H1 (cell line): ENCODE results near the gene ANK3.

Experiments
- EGR1 ChIP-seq: IDR thresholded peaks from 2 replicates; pipeline ENCODE4 v1.6.1; 2011; ENCODE audit warnings: low read depth, low read length, borderline replicate concordance
- EP300 ChIP-seq, 2 experiments: IDR thresholded peaks; 1 replicate in 1 of 2; 2 replicates in 1 of 2; pipeline ENCODE4 v1.6.1; 2011 to 2012; ENCODE audit warnings: low read depth in 2 of 2, low read length in 2 of 2, mild to moderate bottlenecking in 2 of 2, borderline replicate concordance in 1 of 2, inconsistent platforms in 1 of 2, moderate library complexity in 1 of 2
- EZH2 ChIP-seq: fragments of 200-600 bp; sonication (generic); IDR thresholded peaks from 2 replicates; pipeline ENCODE4 v1.7.1; 2012; ENCODE audit warnings: low read depth, mild to moderate bottlenecking, moderate library complexity, low read length, inconsistent platforms; ENCODE audit not compliant: severe bottlenecking
- JUND ChIP-seq: IDR thresholded peaks from 2 replicates; pipeline ENCODE4 v1.6.1; 2011; ENCODE audit warnings: mild to moderate bottlenecking, improper control_type of control experiment, low read length
- POLR2A ChIP-seq, 2 experiments: IDR thresholded peaks; 1 replicate in 1 of 2; 2 replicates in 1 of 2; pipeline ENCODE4 v1.6.1; 2011; ENCODE audit warnings: low read depth in 2 of 2, low read length in 2 of 2, mild to moderate bottlenecking in 2 of 2; ENCODE audit errors: control extremely low read depth in 1 of 2
- POLR2AphosphoS5 ChIP-seq: IDR thresholded peaks from 2 replicates; pipeline ENCODE4 v1.6.1; 2011; ENCODE audit warnings: low read depth, low read length
- RFX5 ChIP-seq: IDR thresholded peaks from 2 replicates; pipeline ENCODE4 v1.6.1; 2011; ENCODE audit warnings: low read depth, low read length, improper control_type of control experiment, borderline replicate concordance
- SIRT6 ChIP-seq: IDR thresholded peaks from one replicate; pipeline ENCODE4 v1.7.1; 2012; ENCODE audit warnings: low read length, inconsistent platforms
- SRF ChIP-seq: IDR thresholded peaks from 2 replicates; pipeline ENCODE4 v1.6.1; 2011; ENCODE audit warnings: mild to moderate bottlenecking, low read depth, low read length, moderate library complexity
- TAF7 ChIP-seq: optimal IDR thresholded peaks from 2 replicates; pipeline ENCODE3; 2011; ENCODE audit warnings: low read depth, mild to moderate bottlenecking, inconsistent platforms, low read length, moderate library complexity, borderline replicate concordance
- ZNF274 ChIP-seq: IDR thresholded peaks from 2 replicates; pipeline ENCODE4 v1.7.0; 2012; ENCODE audit warnings: low read length, borderline replicate concordance; ENCODE audit errors: extremely low read depth
- TF ChIP-seq, protein P1 (sequence below), 3 experiments: IDR thresholded peaks; 1 replicate in 2 of 3; 2 replicates in 1 of 3; pipeline versions ENCODE4 v1.5.1 to v1.6.1; 2011; ENCODE audit warnings: low read length in 3 of 3, mild to moderate bottlenecking in 3 of 3, inconsistent platforms in 2 of 3, low read depth in 1 of 3, moderate library complexity in 1 of 3; ENCODE audit not compliant: insufficient read depth in 1 of 3; ENCODE audit errors: control extremely low read depth in 1 of 3

- TF ChIP-seq, protein P1, sequence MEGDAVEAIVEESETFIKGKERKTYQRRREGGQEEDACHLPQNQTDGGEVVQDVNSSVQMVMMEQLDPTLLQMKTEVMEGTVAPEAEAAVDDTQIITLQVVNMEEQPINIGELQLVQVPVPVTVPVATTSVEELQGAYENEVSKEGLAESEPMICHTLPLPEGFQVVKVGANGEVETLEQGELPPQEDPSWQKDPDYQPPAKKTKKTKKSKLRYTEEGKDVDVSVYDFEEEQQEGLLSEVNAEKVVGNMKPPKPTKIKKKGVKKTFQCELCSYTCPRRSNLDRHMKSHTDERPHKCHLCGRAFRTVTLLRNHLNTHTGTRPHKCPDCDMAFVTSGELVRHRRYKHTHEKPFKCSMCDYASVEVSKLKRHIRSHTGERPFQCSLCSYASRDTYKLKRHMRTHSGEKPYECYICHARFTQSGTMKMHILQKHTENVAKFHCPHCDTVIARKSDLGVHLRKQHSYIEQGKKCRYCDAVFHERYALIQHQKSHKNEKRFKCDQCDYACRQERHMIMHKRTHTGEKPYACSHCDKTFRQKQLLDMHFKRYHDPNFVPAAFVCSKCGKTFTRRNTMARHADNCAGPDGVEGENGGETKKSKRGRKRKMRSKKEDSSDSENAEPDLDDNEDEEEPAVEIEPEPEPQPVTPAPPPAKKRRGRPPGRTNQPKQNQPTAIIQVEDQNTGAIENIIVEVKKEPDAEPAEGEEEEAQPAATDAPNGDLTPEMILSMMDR (IDR thresholded peaks at IDR 0.05; ENCODE audit: control extremely low read depth in 1 of 3, insufficient read depth in 1 of 3, low read depth in 1 of 3, low read length in 3 of 3), result no peak
- TF ChIP-seq POLR2A (IDR thresholded peaks at IDR 0.05; ENCODE audit: control extremely low read depth in 1 of 2, low read depth in 2 of 2, low read length in 2 of 2), result no peak
- no peak for TF ChIP-seq EGR1
- TF ChIP-seq JUND, result no peak
- no peak for TF ChIP-seq TAF7
- TF ChIP-seq ZNF274, result no peak
- TF ChIP-seq EP300 (IDR thresholded peaks at IDR 0.05; ENCODE audit: borderline replicate concordance in 1 of 2, low read depth in 2 of 2, low read length in 2 of 2), result no peak
- no peak for TF ChIP-seq RFX5
- TF ChIP-seq POLR2AphosphoS5, result no peak
- TF ChIP-seq SRF, result no peak
- no peak for TF ChIP-seq EZH2
- TF ChIP-seq SIRT6, result no peak
Measured at GRCh38 chr10:60303778-60304177, 85.9 kb downstream of the ANK3 start.
